Myometrial cell (primary cell): ENCODE data around the gene PPM1N. TPM values are rescaled to one million over a fixed set of nuclear protein-coding genes. Genes with fewer than 3 reads are reported as not detected.

Experiments
- total RNA-seq: library from RNA; depleted of rRNA; stranded (reverse); fragments of >200 nt; gene quantifications from 2 replicates; pipeline ENCODE4 v1.2.3, GENCODE V29; 2015

Gene PPM1N
- 0.58 and 5.1 TPM in 2 replicates for total RNA-seq

GRCh38 chr19:45498411-45499195 is at the start of gene PPM1N:
TSS of gene PPM1N (plus strand) at chr19:45498443. CDS start at chr19:45498473, 30 bp downstream.

GRCh38 chr19:45467456-45468158 is 30.6 kb upstream of the PPM1N start, which contains the start of gene FOSB:
TSS of gene FOSB (plus strand) at chr19:45467996. CDS start at chr19:45468587, 591 bp downstream.

GRCh38 chr19:45506989-45507871 is 9.0 kb downstream of the PPM1N start, which contains the start of gene VASP:
TSS of gene VASP (plus strand) at chr19:45507479. CDS start at chr19:45507772, 293 bp downstream.

Other genes starting within 250 kb of the PPM1N start
- gene MARK4, start 247.2 kb upstream of the PPM1N start, total RNA-seq: 15.4 and 21.3 TPM in 2 replicates
- gene CKM, start 175.6 kb upstream of the PPM1N start, total RNA-seq: under 0.01 TPM in 1 of 2 replicates, not detected in the other
- gene KLC3, start 157.7 kb upstream of the PPM1N start, total RNA-seq: 0.29 TPM in 1 of 2 replicates, not detected in the other
- gene ERCC2, start 127.9 kb upstream of the PPM1N start, total RNA-seq: 47.9 and 50.9 TPM in 2 replicates
- 1.4 and 1.7 TPM in 2 replicates for gene PPP1R13L, start 93.4 kb upstream of the PPM1N start, total RNA-seq
- gene POLR1G, start 91.8 kb upstream of the PPM1N start, total RNA-seq: 3.2 and 5.5 TPM in 2 replicates
- gene ERCC1, start 74.5 kb upstream of the PPM1N start, total RNA-seq: 177 and 211 TPM in 2 replicates
- gene FOSB, start 30.4 kb upstream of the PPM1N start, total RNA-seq: 3.7 and 4.4 TPM in 2 replicates
- 15.1 and 20.2 TPM in 2 replicates for gene RTN2, start 1.4 kb upstream of the PPM1N start, total RNA-seq
- gene VASP, start 9.0 kb downstream of the PPM1N start, total RNA-seq: 111 and 143 TPM in 2 replicates
- gene OPA3, start 86.4 kb downstream of the PPM1N start, total RNA-seq: 6.1 and 14.7 TPM in 2 replicates
- 0.29 and 0.53 TPM in 2 replicates for gene GPR4, start 103.8 kb downstream of the PPM1N start, total RNA-seq
- gene EML2, start 141.0 kb downstream of the PPM1N start, total RNA-seq: 43.2 and 45.6 TPM in 2 replicates
- 0.18 TPM in 1 of 2 replicates, not detected in the other for gene GIPR, start 169.8 kb downstream of the PPM1N start, total RNA-seq
- gene SNRPD2, start 193.5 kb downstream of the PPM1N start, total RNA-seq: 306 and 318 TPM in 2 replicates
- 29.2 and 49.6 TPM in 2 replicates for gene QPCTL, start 194.2 kb downstream of the PPM1N start, total RNA-seq
- gene FBXO46, start 232.5 kb downstream of the PPM1N start, total RNA-seq: 8.7 and 8.9 TPM in 2 replicates
- not detected in 2 replicates for gene MEIOSIN, start 235.0 kb downstream of the PPM1N start, total RNA-seq